Measurements from ENCODE around the gene DUSP1. TPM values are rescaled to one million over a fixed set of nuclear protein-coding genes. Genes with fewer than 3 reads are reported as not detected.

Gene DUSP1
- total RNA-seq, 2 experiments from 2014 or later: 761 to 768 TPM

- peaks cover 82% of the 10 kb centered on the region for H3K4me1 ChIP-seq (ENCODE audit: insufficient read depth, low read length)
- peaks cover 0 to 5% of the 10 kb centered on the region in 2 experiments for H3K9me3 ChIP-seq (ENCODE audit: control insufficient read depth in 1 of 2, insufficient read depth in 1 of 2, low read length in 2 of 2)
- no peaks in the 10 kb centered on the region for H3K27me3 ChIP-seq (ENCODE audit: control insufficient read depth in 1 of 2, insufficient read depth in 2 of 2, low read length in 2 of 2)
- peak overlapping the region; percentile 95 for H3K4me3 ChIP-seq (ENCODE audit: low read length)
- peak; percentile 65 to 96 (median 82) for DNase-seq
- H3K27ac ChIP-seq (ENCODE audit: low read depth in 1 of 2, low read length in 2 of 2): peak overlapping the region; percentile 100
- H3K36me3 ChIP-seq (ENCODE audit: insufficient read depth, low read length): peaks cover 27% of the 10 kb centered on the region
- intact Hi-C loops (cut with DNase I, micrococcal nuclease): loop anchor here (1.0 to 10.0 kb wide), 10 partner anchors 35 to 588 kb away; partner anchors contain the start of genes CREBRF (in 2 of the 2), BNIP1 (in 1 of the 2), ERGIC1 (in 1 of the 2) and STK10 (in 1 of the 2)
- peak overlapping the region; percentile 95 for H3K27ac Mint-ChIP-seq
- no peaks in the 10 kb centered on the region for H3K9me3 Mint-ChIP-seq
- ATAC-seq (ENCODE audit: poor library complexity): peak; percentile 52
- peaks cover 77% of the 10 kb centered on the region for H3K4me1 Mint-ChIP-seq (ENCODE audit: low read depth)
- H3K27me3 Mint-ChIP-seq: peaks cover 6% of the 10 kb centered on the region
- H3K4me3 Mint-ChIP-seq: peak overlapping the region; percentile 99
- CTCF ChIA-PET: interaction anchor here (0.7 to 3.4 kb wide), 23 partner anchors 8 to 1146 kb away, joined by 3 to 38 read pairs (median 4); partner anchors contain the start of gene RPL26L1
- POLR2A ChIA-PET: interaction anchor here (0.5 to 4.5 kb wide), 43 partner anchors 8 to 1115 kb away, joined by 3 to 110 read pairs (median 4); partner anchors contain the start of genes ATP6V0E1, BNIP1, ERGIC1 and RPL26L1
- TF ChIP-seq, protein P1, sequence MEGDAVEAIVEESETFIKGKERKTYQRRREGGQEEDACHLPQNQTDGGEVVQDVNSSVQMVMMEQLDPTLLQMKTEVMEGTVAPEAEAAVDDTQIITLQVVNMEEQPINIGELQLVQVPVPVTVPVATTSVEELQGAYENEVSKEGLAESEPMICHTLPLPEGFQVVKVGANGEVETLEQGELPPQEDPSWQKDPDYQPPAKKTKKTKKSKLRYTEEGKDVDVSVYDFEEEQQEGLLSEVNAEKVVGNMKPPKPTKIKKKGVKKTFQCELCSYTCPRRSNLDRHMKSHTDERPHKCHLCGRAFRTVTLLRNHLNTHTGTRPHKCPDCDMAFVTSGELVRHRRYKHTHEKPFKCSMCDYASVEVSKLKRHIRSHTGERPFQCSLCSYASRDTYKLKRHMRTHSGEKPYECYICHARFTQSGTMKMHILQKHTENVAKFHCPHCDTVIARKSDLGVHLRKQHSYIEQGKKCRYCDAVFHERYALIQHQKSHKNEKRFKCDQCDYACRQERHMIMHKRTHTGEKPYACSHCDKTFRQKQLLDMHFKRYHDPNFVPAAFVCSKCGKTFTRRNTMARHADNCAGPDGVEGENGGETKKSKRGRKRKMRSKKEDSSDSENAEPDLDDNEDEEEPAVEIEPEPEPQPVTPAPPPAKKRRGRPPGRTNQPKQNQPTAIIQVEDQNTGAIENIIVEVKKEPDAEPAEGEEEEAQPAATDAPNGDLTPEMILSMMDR (IDR thresholded peaks at IDR 0.05): peak; percentile 91
- peaks cover 51% of the 10 kb centered on the region for H3K36me3 Mint-ChIP-seq (ENCODE audit: low read depth)
Observed at GRCh38 chr5:172772112-172772906, 1.3 kb upstream of the DUSP1 start.

- DNase-seq (peak in 7 of 14 experiments; percentile 19 to 80 (median 52)), ATAC-seq (ENCODE audit: poor library complexity) (peak; percentile 18)
- TF ChIP-seq, protein P1 (IDR thresholded peaks at IDR 0.05): no peak
- Histone ChIP-seq H3K27ac (ENCODE audit: low read depth in 1 of 2, low read length in 2 of 2) (peak overlapping the region; percentile 100), H3K4me1 (ENCODE audit: insufficient read depth, low read length) (peaks cover 80% of the 10 kb centered on the region), H3K9me3 (ENCODE audit: control insufficient read depth in 1 of 2, insufficient read depth in 1 of 2, low read length in 2 of 2) (peaks cover 0 to 5% of the 10 kb centered on the region in 2 experiments), H3K27me3 (ENCODE audit: control insufficient read depth in 1 of 2, insufficient read depth in 2 of 2, low read length in 2 of 2) (no peaks in the 10 kb centered on the region), H3K36me3 (ENCODE audit: insufficient read depth, low read length) (peaks cover 27% of the 10 kb centered on the region), H3K4me3 (ENCODE audit: low read length) (peak overlapping the region; percentile 95)
- intact Hi-C loops (cut with DNase I, micrococcal nuclease): loop anchor here (1.0 to 10.0 kb wide), 11 partner anchors 36 to 587 kb away; partner anchors contain the start of genes CREBRF (in 2 of the 2), BNIP1 (in 1 of the 2), ERGIC1 (in 1 of the 2) and RPL26L1 (in 1 of the 2)
- peaks cover 56% of the 10 kb centered on the region for H3K36me3 Mint-ChIP-seq (ENCODE audit: low read depth)
- ChIA-PET CTCF (interaction anchor here (0.6 to 3.4 kb wide), 28 partner anchors 8 to 1147 kb away, joined by 3 to 38 read pairs (median 4); partner anchors contain the start of gene RPL26L1), POLR2A (interaction anchor here (0.5 to 4.5 kb wide), 45 partner anchors 7 to 1384 kb away, joined by 3 to 110 read pairs (median 5); partner anchors contain the start of genes ATP6V0E1, BNIP1, ERGIC1 and NPM1)
- no peaks in the 10 kb centered on the region for H3K9me3 Mint-ChIP-seq
- H3K4me1 Mint-ChIP-seq (ENCODE audit: low read depth): peaks cover 77% of the 10 kb centered on the region
- peak overlapping the region; percentile 95 for H3K27ac Mint-ChIP-seq
- peaks cover 6% of the 10 kb centered on the region for H3K27me3 Mint-ChIP-seq
- peak overlapping the region; percentile 99 for H3K4me3 Mint-ChIP-seq
Observed at GRCh38 chr5:172771439-172772111, 580 bp upstream of the DUSP1 start.

- peaks cover 6% of the 10 kb centered on the region for H3K27me3 Mint-ChIP-seq
- H3K4me3 Mint-ChIP-seq: peak overlapping the region; percentile 92
- no peaks in the 10 kb centered on the region for H3K9me3 Mint-ChIP-seq
- Histone ChIP-seq H3K27me3 (ENCODE audit: control insufficient read depth in 1 of 2, insufficient read depth in 2 of 2, low read length in 2 of 2) (no peaks in the 10 kb centered on the region), H3K9me3 (ENCODE audit: control insufficient read depth in 1 of 2, insufficient read depth in 1 of 2, low read length in 2 of 2) (peaks cover 0 to 5% of the 10 kb centered on the region in 2 experiments), H3K27ac (ENCODE audit: low read depth in 1 of 2, low read length in 2 of 2) (peak overlapping the region; percentile 99 to 100), H3K4me3 (ENCODE audit: low read length) (peak overlapping the region; percentile 95), H3K4me1 (ENCODE audit: insufficient read depth, low read length) (peaks cover 90% of the 10 kb centered on the region), H3K36me3 (ENCODE audit: insufficient read depth, low read length) (peaks cover 27% of the 10 kb centered on the region)
- peak overlapping the region; percentile 95 for H3K27ac Mint-ChIP-seq
- peak in 5 of 14 experiments; percentile 23 to 70 (median 35) for DNase-seq
- no peak for ATAC-seq (ENCODE audit: poor library complexity)
- CTCF ChIA-PET: interaction anchor here (0.8 to 3.4 kb wide), 6 partner anchors 9 to 162 kb away, joined by 3 to 38 read pairs (median 6); no protein-coding TSS in a partner anchor
- POLR2A ChIA-PET: interaction anchor here (0.6 to 4.5 kb wide), 26 partner anchors 9 to 764 kb away, joined by 3 to 110 read pairs (median 5); partner anchors contain the start of genes ATP6V0E1, ERGIC1, FBXW11 and RPL26L1
- TF ChIP-seq, protein P1 (IDR thresholded peaks at IDR 0.05): no peak
- intact Hi-C loops (cut with DNase I, micrococcal nuclease): loop anchor here (2.0 to 10.0 kb wide), 6 partner anchors 37 to 586 kb away; partner anchors contain the start of genes CREBRF (in 2 of the 2), BNIP1 (in 1 of the 2), RPL26L1 (in 1 of the 2) and STK10 (in 1 of the 2)
- peaks cover 80% of the 10 kb centered on the region for H3K4me1 Mint-ChIP-seq (ENCODE audit: low read depth)
- peaks cover 66% of the 10 kb centered on the region for H3K36me3 Mint-ChIP-seq (ENCODE audit: low read depth)
Observed at GRCh38 chr5:172770374-172770674, 671 bp downstream of the DUSP1 start.

Measured in CD4-positive, alpha-beta T cell (primary cell).